Measurements from ENCODE around the gene PPP1R3D. TPM values are rescaled to one million over a fixed set of nuclear protein-coding genes. Genes with fewer than 3 reads are reported as not detected.

The PPP1R3D gene
- total RNA-seq, 4 donors from 2014 or later = 5.1 to 8.7 (median 6.8) TPM

DNA sequence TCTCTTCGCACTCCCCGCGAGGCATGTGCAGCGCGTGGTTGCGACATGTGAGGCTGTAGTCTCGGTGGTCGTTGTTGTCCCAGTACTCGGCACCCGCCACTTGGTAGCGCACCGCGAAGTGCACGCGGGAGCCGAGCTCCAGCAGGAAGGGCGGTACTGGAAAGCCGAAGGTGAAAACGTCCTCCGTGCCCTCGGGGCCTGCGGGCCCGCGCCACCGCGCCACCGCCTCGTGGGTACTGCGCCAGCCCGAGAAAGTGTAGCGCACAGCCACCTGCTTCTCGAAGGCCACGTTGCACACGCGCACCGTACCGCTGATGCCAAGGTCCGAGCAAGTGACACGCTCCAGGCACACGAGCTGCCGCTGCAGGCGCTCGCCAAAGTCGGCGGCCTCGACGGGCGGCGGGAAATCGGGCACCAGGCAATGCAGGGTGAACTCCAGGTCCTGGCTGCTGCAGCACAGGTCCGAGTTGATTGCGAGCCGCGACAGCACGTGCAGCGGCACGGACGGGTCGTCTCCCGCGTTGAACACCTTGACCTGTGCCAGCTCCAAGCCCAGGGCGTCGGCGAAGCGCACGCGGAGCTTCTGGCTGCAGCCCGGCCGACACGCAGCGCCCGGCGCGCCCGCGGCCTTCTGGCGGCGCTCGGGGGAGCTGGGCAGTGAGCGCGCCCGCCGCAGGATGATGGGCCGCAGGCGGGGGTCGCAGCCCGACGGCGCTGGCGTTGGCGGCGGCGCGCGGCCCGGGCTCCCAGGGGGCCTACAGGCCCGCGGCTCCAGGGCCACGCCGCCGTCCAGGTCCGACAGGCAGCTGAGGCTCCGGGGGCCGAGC lies 840 bp downstream of the PPP1R3D start:
- TF ChIP-seq, protein P1, sequence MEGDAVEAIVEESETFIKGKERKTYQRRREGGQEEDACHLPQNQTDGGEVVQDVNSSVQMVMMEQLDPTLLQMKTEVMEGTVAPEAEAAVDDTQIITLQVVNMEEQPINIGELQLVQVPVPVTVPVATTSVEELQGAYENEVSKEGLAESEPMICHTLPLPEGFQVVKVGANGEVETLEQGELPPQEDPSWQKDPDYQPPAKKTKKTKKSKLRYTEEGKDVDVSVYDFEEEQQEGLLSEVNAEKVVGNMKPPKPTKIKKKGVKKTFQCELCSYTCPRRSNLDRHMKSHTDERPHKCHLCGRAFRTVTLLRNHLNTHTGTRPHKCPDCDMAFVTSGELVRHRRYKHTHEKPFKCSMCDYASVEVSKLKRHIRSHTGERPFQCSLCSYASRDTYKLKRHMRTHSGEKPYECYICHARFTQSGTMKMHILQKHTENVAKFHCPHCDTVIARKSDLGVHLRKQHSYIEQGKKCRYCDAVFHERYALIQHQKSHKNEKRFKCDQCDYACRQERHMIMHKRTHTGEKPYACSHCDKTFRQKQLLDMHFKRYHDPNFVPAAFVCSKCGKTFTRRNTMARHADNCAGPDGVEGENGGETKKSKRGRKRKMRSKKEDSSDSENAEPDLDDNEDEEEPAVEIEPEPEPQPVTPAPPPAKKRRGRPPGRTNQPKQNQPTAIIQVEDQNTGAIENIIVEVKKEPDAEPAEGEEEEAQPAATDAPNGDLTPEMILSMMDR (IDR thresholded peaks at IDR 0.05; ENCODE audit: low read depth) = no peak

DNA sequence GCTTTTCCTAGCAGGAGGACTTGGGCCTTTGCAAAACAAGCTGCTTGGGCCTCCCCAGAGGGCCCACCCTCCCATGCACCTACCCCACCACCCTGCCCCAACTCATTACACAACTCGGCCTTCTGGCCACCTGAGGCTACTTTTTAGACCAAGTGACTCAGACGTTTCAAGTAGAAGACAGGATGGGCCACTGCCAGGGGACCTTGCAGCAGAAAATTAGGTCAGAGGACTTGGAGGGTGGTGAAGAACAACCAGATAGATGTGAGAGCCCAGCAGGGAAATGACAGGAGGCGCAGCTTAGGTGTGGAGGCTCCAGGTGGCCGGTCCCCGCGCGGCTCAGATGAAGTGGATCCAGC lies 1.4 kb downstream of the PPP1R3D start:
- TF ChIP-seq, protein P1 (IDR thresholded peaks at IDR 0.05; ENCODE audit: low read depth) = no peak

DNA sequence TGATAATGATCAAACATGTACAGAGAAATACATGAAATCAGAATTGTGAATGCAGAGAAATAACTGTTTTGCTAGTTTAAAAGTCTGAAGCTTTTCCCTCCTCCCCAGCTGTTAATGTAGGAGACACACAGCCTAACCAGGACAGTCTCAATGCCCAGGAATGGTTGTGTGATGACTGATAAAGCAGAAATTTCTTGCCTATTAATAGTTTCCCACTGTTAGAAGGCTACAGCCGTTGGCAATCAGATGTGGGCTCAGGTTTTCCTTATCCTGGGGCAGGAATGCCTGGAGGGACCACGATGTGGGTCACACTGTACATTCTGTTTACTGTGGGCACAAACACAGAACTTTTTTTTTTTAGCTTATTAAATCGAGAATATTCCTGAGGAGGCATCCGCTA lies 1.9 kb downstream of the PPP1R3D start:
- TF ChIP-seq, protein P1 (IDR thresholded peaks at IDR 0.05; ENCODE audit: low read depth) = no peak

DNA sequence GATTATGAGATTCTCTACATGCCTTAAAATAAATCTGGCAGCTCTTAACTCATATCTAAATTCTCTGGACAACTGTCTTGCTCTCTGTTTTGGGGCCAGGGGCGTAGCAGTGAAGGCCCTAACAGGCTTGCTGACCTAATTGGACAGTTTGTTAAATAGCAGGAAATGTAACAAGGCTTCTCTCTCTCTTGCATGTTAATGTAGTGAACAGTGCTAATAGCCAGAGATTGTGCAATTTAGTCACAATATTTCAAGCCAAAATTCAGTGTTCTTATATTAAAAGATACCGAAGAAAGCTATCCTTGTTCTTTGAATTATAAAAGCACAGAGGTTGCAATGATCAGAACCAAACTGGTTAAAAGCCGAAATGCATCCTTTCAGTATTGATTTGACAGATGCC lies 3.0 kb downstream of the PPP1R3D start:
- TF ChIP-seq, protein P1 (IDR thresholded peaks at IDR 0.05; ENCODE audit: low read depth) = no peak

DNA sequence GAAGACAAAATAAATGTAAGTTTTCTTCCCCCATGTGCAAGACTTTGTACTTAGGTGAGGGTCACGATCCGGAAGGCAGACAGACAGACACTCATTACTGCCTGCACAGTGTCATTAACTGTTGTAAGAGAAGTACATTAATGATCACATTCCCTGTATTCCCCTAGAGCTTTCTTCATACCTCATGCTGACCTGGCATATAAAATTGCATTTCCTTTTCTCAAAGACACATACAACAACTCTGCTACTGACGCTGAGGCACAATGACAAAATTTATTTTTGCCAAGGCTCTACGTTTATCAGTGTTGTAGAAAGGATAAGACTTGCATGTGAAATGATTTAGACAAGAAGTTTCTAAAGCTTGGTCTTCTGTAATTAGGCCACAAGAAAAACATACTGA lies 3.7 kb downstream of the PPP1R3D start:
- TF ChIP-seq, protein P1 (IDR thresholded peaks at IDR 0.05; ENCODE audit: low read depth) = no peak

DNA sequence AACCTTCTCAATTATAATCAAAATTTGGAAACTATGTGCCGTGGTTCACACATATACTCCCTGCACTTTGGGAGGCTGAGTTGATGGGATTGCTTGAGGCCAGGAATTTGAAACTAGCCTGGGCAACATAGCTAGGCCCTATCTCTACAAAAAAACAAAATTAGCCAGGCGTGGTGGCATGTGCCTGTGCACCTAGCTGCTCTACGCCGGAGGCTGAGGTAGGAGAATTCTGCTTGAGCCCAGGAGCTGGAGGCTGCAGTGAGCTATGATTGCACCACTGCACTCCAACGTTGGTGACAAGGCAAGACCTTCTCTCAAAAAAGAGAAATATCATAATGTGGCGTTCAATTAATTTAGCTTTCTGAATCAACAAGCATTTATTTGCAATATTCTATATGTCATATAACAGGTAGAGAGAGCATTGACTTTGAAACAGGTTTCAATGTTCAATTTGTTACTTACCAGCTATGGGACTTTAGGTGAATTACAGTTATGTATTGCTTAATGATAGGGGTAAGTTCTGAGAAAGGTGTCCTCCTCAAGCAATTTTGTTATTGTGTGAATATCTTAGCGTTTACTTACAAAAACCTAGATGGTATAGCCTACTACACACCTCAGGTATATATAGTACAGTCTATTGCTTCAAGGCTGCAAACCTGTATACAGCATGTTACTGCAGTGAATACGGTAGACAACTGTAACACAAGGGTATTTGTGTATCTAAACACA lies 4.5 kb downstream of the PPP1R3D start:
- TF ChIP-seq, protein P1 (IDR thresholded peaks at IDR 0.05; ENCODE audit: low read depth) = no peak

DNA sequence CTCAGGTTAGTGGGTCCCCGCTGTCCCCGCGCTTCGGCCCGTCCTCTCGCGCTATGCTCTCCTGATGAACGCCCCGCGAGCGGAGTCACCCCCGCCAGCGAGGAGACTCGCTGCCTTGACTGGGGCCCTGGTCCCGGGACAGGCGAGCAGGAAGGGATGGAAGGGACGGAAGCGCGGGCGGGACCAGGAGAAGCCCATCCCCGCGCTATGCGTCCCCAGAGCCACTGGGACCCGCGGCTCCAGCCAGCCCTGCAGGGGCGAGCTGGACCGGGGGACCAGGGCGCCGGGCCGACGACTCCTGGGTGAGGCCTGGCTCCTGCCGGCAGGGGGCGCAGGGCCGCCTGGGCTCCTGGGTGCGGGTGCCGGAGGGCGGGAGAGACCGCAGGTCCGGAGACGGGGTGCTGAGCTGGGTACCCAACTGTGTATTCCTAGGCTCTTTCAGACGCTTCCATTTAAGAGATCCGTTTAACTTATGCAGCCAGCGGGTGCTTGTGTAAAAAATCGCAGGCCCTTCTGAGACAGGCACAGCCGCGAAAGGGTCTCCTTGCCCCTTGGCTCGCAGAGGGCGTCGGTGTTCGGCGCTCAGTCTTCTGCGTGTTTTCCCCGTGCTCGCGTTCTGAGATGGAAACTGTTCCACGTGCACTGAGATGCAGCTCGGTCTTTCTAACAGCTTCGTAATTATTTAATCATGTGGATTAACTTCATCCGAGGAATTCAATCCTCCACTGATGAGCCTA lies 6.1 kb downstream of the PPP1R3D start:
- TF ChIP-seq, protein P1 (IDR thresholded peaks at IDR 0.05; ENCODE audit: low read depth) = no peak
